GM18507 (cell line): ENCODE data around the gene SLC16A13.
"Not testable (repeated sequence)": the region's sequence is repeated elsewhere in the genome, so short reads cannot be mapped to it uniquely, and the experiment has no call there.

ENCODE experiments used
- DNase-seq: peaks from one replicate; pipeline ENCODE4 v3.0.0; 2011; ENCODE audit warnings: low read depth; ENCODE audit not compliant: insufficient read length; ENCODE audit errors: extremely low spot score
- FAIRE-seq: peaks from 2 replicates; lab custom pipeline; 2011; peaks lifted over from hg19 to GRCh38; lab: Jason Lieb, UNC

The SLC16A13 gene

GRCh38 chr17:7026471-7027115 is 9.2 kb upstream of the SLC16A13 start:
- FAIRE-seq: no peak
- no peak for DNase-seq

DNA sequence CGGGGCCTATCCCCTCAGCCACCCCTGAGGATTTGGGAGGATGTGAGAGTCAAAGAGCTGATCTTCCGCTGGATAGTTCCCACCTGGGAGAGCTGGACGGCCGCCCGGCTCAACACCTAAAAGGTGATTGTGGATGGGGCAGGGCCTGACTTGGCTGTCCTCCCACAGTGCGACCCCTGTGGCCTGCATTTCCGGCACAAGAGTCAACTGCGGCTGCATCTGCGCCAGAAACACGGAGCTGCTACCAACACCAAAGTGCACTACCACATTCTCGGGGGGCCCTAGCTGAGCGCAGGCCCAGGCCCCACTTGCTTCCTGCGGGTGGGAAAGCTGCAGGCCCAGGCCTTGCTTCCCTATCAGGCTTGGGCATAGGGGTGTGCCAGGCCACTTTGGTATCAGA is 8.5 kb upstream of the SLC16A13 start:
- DNase-seq: no peak
- FAIRE-seq: no peak

GRCh38 chr17:7029096-7029495 is 6.7 kb upstream of the SLC16A13 start:
- DNase-seq: no peak
- FAIRE-seq: no peak

DNA sequence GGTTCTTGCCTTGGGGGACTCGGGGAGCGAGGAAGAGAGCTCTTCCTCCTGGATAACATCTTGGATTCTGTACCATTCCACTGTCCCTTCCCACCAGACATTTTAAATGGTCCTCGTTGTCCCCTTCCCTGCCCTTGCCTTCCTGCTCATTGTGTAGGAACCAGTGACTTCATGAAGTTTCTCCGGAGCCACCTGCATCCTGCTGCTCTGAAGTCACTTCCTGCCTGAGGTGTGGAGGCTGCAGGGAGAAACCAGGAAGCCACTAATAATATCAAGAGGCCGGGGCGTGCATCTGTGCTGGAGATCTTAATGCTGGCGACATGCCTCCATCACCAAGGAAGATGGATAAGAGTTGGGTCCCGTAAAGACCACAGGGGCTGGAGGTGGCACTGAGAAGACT is 6.2 kb upstream of the SLC16A13 start:
- DNase-seq: no peak
- FAIRE-seq: peak; percentile 48

DNA sequence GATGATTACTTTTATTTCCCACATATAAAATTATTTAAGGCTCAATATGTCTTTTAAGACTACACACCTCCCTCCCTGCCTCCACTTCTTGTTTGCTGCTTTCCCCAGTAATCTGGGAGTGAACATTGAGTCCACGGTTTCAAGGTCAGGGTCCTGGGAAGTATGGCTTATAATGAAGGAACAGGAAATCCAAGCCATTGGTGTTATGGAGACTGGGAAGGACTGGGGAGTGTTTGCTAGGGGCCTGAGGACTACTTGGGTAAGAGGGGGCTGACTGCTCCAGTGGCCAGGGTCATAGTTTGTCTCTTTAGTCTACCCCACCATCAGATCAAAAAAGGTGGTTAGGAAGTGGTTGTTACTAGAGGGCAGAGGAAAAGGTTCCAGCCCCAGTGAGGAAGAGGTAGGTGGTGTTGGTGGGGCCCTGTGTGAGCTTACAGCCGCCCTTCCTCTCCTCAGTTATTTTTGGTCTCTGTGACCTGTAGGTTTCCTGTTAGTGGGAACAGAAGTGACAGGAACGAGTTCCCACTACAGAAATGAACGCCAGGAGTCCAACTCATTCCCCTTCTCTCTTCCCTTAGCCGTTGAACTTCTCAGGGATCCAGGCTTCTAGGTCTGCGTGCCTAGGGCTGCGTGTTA is 742 bp upstream of the SLC16A13 start:
- no peak for DNase-seq
- FAIRE-seq: no peak

- no peak for FAIRE-seq
Measured at GRCh38 chr17:7038025-7038862, 2.4 kb downstream of the SLC16A13 start.

DNA sequence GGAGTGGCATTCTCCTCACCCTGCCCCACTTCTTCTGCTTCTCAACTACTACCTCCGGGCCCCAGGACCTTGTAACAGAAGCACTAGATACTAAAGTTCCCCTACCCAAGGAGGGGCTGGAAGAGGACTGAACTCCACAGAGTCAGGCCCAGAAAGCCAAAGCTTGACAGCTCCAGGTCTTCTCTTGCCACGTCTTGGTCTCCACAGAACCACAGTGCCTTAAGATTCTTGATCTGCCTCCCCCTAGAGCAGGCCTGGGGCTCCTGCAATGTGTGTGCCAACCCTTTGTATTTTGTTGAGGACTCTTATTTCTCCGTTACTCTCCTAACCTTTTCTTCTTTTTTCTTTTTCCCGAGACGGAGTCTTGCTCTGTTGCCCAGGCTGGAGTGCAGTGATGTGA is 4.0 kb downstream of the SLC16A13 start:
- no peak for FAIRE-seq
- no peak for DNase-seq

More at GRCh38 chr17:7038025-7038862, 2.4 kb downstream of the SLC16A13 start:
- DNase-seq: no peak

DNA sequence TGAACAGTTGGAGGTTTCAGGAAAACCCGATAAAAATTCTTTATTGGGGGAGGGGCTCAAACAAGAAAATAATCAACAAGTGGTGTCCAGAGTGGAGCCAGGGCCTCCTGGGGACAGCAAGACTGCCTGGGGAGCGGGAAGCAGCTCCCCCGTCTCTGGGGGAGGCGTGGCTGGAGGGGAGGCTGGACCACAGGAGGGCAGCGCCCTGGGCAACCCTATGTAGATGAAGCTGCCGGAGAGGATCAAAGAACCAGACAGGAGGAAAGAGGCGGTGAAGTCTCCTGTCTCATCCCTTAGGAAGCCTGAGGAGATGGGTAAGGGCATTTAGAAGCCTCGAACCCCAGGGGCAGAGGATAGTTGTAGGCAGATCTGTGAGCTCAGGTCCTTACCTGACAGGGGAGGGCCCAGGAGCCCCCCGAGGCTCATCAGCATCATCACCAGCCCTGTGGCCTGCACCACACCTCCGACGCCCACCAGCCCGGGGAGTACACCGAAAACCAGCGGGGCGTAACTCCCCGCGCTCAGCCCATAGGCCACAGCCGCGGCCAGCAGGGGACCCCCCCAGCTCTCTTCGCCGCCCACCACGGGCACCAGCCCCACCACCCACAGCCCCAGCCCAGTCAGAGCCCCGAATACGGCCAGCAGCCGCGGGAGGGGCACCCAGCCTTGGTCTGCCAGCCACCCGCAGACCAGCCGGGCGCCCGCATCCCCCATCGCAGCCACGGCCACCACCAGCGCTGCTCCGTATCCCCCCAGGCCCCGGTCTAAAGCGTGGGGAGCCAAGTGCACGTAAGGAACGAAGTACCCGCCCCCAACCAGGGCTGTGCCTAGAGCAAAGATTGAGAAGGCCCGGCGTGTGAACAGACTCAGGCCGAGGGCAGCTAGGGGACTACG is 6.0 kb downstream of the SLC16A13 start:
- no peak for DNase-seq
- FAIRE-seq: no peak

DNA sequence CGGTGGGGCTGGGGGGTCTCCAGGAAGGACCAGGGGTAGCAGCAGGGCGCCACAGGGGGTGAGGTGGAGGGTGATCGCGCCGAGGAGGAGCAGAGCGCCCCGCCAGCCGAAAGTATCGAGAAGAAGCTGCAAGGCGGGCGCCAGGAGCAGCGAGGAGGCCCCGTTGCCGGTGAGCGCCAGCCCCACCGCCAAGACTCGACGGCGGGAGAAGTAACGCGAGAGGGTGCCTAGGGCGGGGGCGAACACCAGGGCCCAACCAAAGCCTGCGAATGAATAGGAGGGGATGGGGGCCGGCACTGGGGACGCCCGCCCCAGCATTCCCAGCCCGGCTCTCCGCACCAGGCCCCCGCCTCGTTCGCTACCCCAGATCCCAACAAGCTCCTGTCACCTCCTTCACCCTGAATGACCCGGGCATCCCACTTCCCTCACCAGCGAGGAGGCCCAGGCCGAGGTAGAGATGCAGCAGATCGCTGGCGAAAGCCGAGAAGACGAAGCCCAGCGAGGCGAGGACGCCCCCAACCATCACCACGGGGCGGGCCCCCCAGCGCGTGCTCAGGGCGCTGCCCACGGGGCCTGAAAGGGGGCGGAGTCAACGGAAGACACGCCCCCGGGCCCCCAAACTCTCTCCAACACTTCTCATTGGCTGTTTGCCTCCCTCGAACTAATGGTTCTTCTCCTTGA is 6.8 kb downstream of the SLC16A13 start:
- DNase-seq (no peak), FAIRE-seq (no peak)

GRCh38 chr17:7043182-7043496 is 7.3 kb downstream of the SLC16A13 start:
- no peak for FAIRE-seq
- DNase-seq: no peak

DNA sequence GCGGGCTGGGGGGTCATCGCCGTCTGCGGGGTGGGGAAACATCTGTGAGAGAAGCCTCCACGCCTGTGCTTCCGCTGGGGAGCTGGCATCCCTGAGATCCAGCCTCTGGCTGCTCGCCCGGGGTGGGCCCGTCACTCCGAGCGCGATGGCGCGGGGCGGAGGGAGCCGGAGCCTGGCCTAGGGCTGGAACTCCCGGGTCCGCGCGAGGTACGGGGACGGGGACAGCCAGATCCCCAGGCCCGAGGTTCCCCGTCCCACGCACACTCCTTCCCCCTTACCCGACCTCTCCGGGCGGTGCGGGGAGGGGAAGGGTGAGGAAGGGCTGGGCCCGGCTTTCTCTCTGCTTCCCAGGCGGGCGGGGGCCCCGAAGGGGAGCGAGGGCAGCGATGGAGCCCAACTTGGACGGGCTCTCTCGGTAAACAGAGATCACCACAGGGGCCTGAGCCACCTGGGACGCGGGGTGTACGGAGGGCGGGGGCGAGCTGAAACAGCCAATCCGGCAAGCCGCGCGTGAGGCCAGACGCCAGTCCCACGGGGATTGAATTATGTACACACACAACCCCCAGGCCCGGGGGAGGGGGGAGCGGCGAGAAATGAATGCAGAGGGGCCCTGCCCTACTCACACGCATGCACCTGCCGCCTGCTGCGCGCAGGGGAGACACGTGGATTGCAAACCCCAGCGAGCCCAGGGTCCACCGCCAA is 7.8 kb downstream of the SLC16A13 start, which contains the start of gene SLC16A11:
Gene SLC16A11, minus strand, starts transcription at position 596 of the 702 bp plus-strand sequence. Its CDS starts 579 bp downstream, at position 17.
- FAIRE-seq (no peak), DNase-seq (no peak)

DNA sequence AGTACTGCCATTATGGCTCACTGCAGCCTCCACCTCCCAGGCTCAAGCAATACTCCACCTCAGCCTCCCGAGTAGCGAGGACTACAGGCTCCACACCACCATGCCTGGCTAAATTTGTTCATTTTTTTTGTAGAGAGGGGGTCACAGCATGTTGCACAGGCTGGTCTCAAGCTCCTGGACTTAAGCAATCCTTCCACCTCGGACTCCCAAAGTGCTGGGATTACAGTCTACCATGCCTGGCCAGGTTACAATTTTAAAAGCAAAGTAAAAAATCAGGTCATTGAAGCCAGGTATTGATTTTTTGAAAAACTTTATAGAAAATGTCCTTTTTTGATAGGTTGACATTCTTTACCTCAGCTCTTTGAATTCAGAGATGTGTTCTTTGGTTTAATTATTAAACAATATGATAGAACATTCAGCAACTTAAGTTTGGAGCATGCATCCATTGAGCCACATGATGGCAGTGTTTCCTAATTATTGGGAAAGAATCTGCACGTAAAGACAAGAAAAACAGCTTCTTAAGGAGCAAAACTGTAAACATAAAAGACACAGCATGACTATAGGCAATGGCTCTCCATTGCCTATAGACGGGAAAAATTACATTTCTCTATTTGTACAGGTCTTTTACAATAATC is 9.8 kb downstream of the SLC16A13 start:
- DNase-seq (no peak), FAIRE-seq (peak; percentile 47)

- no peak for DNase-seq
- FAIRE-seq: no peak
Measured at GRCh38 chr17:7046127-7046724, 10.4 kb downstream of the SLC16A13 start.

GRCh38 chr17:7046725-7047397 is 11.0 kb downstream of the SLC16A13 start:
- not testable (repeated sequence) for DNase-seq
- FAIRE-seq: peak; percentile 86

DNA sequence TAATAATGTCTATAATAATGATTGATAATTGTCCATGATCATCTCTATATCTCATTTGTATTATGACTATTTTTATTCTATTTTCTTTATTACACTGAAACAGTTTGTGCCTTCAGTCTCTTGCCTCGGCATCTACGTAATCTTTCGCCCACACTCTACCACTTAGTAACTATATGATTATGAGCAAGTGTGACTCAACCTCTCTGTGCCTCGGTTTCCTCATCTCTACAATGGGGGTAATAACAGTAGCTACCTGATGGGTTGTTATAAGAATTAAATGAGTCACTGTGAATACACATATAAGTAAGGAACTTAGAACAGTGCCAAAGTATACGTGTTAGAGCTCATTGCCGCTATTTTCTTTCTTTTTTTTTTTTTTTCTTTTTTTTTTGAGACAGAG is 11.8 kb downstream of the SLC16A13 start:
- FAIRE-seq: no peak
- DNase-seq: no peak

- no peak for DNase-seq
- FAIRE-seq: no peak
Measured at GRCh38 chr17:7048968-7049367, 13.2 kb downstream of the SLC16A13 start.

DNA sequence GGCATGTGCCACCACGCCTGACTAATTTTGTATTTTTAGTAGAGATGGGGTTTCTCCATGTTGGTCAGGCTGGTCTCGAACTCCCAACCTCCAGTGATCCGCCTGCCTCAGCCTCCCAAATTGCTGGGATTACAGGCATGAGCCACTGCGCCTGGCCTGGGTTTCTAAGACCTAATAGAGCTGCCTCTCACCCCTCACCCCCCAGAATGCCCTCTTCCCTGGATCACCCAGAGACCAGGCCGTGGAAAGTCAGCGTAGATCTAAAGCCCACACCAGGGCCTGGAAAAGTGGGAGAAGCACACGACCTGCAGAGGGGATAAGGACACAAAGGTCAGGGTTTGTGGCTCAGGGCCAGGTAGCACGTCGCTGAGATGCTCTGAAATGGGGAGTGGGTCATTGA is 14.8 kb downstream of the SLC16A13 start:
- not testable (repeated sequence) for DNase-seq, FAIRE-seq
